HepG2 (cell line): ENCODE results near the gene RPL36AL. TPM values are rescaled to one million over a fixed set of nuclear protein-coding genes. Genes with fewer than 3 reads are reported as not detected.

Experiments used
- AHDC1 ChIP-seq: sonication (generic); formaldehyde crosslinking; IDR thresholded peaks from 2 replicates; pipeline ENCODE4 v1.5.1; 2020; ENCODE audit warnings: mild to moderate bottlenecking, missing genetic modification reagents, borderline replicate concordance
- ARID2 ChIP-seq: sonication (generic); formaldehyde crosslinking; IDR thresholded peaks from 2 replicates; pipeline ENCODE4 v1.8.1; 2022; ENCODE audit warnings: mild to moderate bottlenecking, missing genetic modification reagents, borderline replicate concordance
- ARNT ChIP-seq: fragments of 450-650 bp; IDR thresholded peaks from 2 replicates; pipeline ENCODE4 v1.6.1; 2017
- ATF3 ChIP-seq: sonication (generic); formaldehyde crosslinking; IDR thresholded peaks from 2 replicates; pipeline ENCODE4 v1.4.0; 2020; ENCODE audit warnings: missing genetic modification reagents
- ELK4 ChIP-seq: sonication (generic); formaldehyde crosslinking; IDR thresholded peaks from 2 replicates; pipeline ENCODE4 v1.9.0; 2021; ENCODE audit warnings: missing genetic modification reagents, borderline replicate concordance
- HBP1 ChIP-seq: IDR thresholded peaks from 2 replicates; pipeline ENCODE4 v1.6.1; 2016; ENCODE audit warnings: low read depth, control low read depth
- HDAC6 ChIP-seq: fragments of 200-600 bp; sonication (generic); IDR thresholded peaks from 2 replicates; pipeline ENCODE4 v1.7.0; 2017; ENCODE audit warnings: mild to moderate bottlenecking, antibody characterized with exemption, low read length, low read depth
- KMT2A ChIP-seq: sonication (generic); formaldehyde crosslinking; IDR thresholded peaks from 2 replicates; pipeline ENCODE4 v1.4.0; 2020; ENCODE audit warnings: missing genetic modification reagents
- MTA3 ChIP-seq: sonication (generic); formaldehyde crosslinking; IDR thresholded peaks from 2 replicates; pipeline ENCODE4 v1.4.0; 2020; ENCODE audit warnings: missing genetic modification reagents
- PHF21A ChIP-seq: sonication (generic); formaldehyde crosslinking; IDR thresholded peaks from 2 replicates; pipeline ENCODE4 v1.5.0; 2020; ENCODE audit warnings: mild to moderate bottlenecking, missing genetic modification reagents
- RBM39 ChIP-seq: fragments of 200-400 bp; formaldehyde crosslinking; IDR thresholded peaks from one replicate; pipeline ENCODE4 v1.6.1; 2018; ENCODE audit warnings: antibody characterized with exemption, mild to moderate bottlenecking, low read depth, low read length; ENCODE audit not compliant: poor library complexity, severe bottlenecking
- RFXAP ChIP-seq: sonication (generic); formaldehyde crosslinking; IDR thresholded peaks from 2 replicates; pipeline ENCODE4 v1.4.0; 2020; ENCODE audit warnings: missing genetic modification reagents, borderline replicate concordance
- SAFB2 ChIP-seq: sonication (generic); formaldehyde crosslinking; IDR thresholded peaks from 2 replicates; pipeline ENCODE4 v1.5.1; 2020; ENCODE audit warnings: missing genetic modification reagents, low read depth, mild to moderate bottlenecking, borderline replicate concordance
- SKIL ChIP-seq: sonication (generic); formaldehyde crosslinking; IDR thresholded peaks from 2 replicates; pipeline ENCODE4 v1.8.0; 2022; ENCODE audit warnings: missing genetic modification reagents, mild to moderate bottlenecking, moderate library complexity, borderline replicate concordance
- SP1 ChIP-seq, 2 experiments: fragments of 450-650 bp in 1 of 2; sonication (generic) in 1 of 2; formaldehyde crosslinking in 1 of 2; IDR thresholded peaks; 2 replicates each; pipeline versions ENCODE4 v1.4.0 to v1.6.1; 2016 to 2020; ENCODE audit warnings: missing genetic modification reagents in 1 of 2
- SYNCRIP ChIP-seq: fragments of 200-400 bp; formaldehyde crosslinking; IDR thresholded peaks from 2 replicates; pipeline ENCODE4 v1.6.1; 2018; ENCODE audit warnings: mild to moderate bottlenecking, low read depth, low read length; ENCODE audit not compliant: insufficient read depth
- ZNF33A ChIP-seq: sonication (generic); formaldehyde crosslinking; IDR thresholded peaks from 2 replicates; pipeline ENCODE4 v1.5.1; 2020; ENCODE audit warnings: missing genetic modification reagents, mild to moderate bottlenecking, moderate library complexity, borderline replicate concordance
- ZNF567 ChIP-seq: sonication (generic); formaldehyde crosslinking; IDR thresholded peaks from 2 replicates; pipeline ENCODE4 v1.8.1; 2023; ENCODE audit warnings: mild to moderate bottlenecking, missing genetic modification reagents, borderline replicate concordance
- ZNF619 ChIP-seq: sonication (generic); formaldehyde crosslinking; IDR thresholded peaks from 2 replicates; pipeline ENCODE4 v1.4.0; 2020; ENCODE audit warnings: mild to moderate bottlenecking, missing genetic modification reagents
- polyA plus RNA-seq, 8 experiments: library from polyadenylated mRNA; depleted of rRNA in 3 of 8; stranded (reverse) in 7 of 8; unstranded in 1 of 8; fragments of >200 nt; fragmentation: Illumina TruSeq in 4 of 8; extraction: Trizol in 4 of 8; gene quantifications; 2 replicates each; pipeline versions ENCODE4 v1.2.1 to v1.2.3, GENCODE V29; 2011 to 2016; ENCODE audit warnings: low read depth in 4 of 8, missing spikeins in 1 of 8, mixed read lengths in 1 of 8; ENCODE audit not compliant: insufficient read depth in 1 of 8
- total RNA-seq, 5 experiments: library from RNA; depleted of rRNA; stranded (reverse); fragments of >200 nt; fragmentation: Illumina TruSeq; extraction: Trizol; gene quantifications; 2 replicates each; pipeline ENCODE4 v1.2.3, GENCODE V29; 2016; ENCODE audit warnings: low read depth in 1 of 5

The RPL36AL gene
- total and polyA plus RNA-seq, 2 of the 13 experiments (the other 11 are each of a cell fraction or from before 2014, with no cell fraction given) = 90.0 to 294 TPM

GRCh38 chr14:49641697-49642129, 21.3 kb upstream of the RPL36AL start (continued):
- TF ChIP-seq AHDC1 (peak; percentile 88; the same call in 1 of the 2 replicates), ELK4 (no peak), SAFB2 (CRISPR knock-in tag) (no peak), SP1 (IDR thresholded peaks at IDR 0.05) (no peak), SP1 (CRISPR knock-in tag; IDR thresholded peaks at IDR 0.05) (no peak), SKIL (0 out of 2 replicates have a peak, but pooled peaks have one; percentile 19), ATF3 (CRISPR knock-in tag) (peak; percentile 92), KMT2A (peak; percentile 73; the same call in 1 of the 2 replicates), HBP1 (CRISPR knock-in tag) (no peak), HDAC6 (no peak), RBM39 (no peak), PHF21A (CRISPR knock-in tag) (peak; percentile 94), SYNCRIP (no peak), ZNF619 (CRISPR knock-in tag) (peak; percentile 34; the same call in 1 of the 2 replicates), RFXAP (CRISPR knock-in tag) (peak; percentile 83), ZNF567 (0 out of 2 replicates have a peak, but pooled peaks have one; percentile 31), ARID2 (CRISPR knock-in tag) (no peak; the same call in 1 of the 2 replicates), ZNF33A (0 out of 2 replicates have a peak, but pooled peaks have one; percentile 52), MTA3 (CRISPR knock-in tag) (no peak), ARNT (no peak)
